Stomach (tissue), 9 donors: Measurements from ENCODE around the gene NCOA3. TPM values are rescaled to one million over a fixed set of nuclear protein-coding genes. Genes with fewer than 3 reads are reported as not detected.

Experiments
- DNase-seq, 2 donors: peaks; one replicate each; pipeline versions ENCODE4 v3.0.0 to v3.0.0-alpha.2; 2013 to 2019
- H3K27ac ChIP-seq, 5 donors: fragments of 200-600 bp in 4 of 5; sonication (generic) in 4 of 5; one replicate each; pipeline ENCODE4 v1.5.1; 2013 to 2019; ENCODE audit warnings: mild to moderate bottlenecking in 1 of 5, moderate library complexity in 1 of 5
- H3K27me3 ChIP-seq, 3 donors: fragments of 200-600 bp; sonication (generic); one replicate each; pipeline ENCODE4 v1.5.1; 2017 to 2019; ENCODE audit warnings: mixed run types in 1 of 3
- H3K36me3 ChIP-seq, 4 donors: fragments of 200-600 bp; sonication (generic); 1 replicate in 3 of 4; 2 replicates in 1 of 4; pipeline ENCODE4 v1.5.1; 2016 to 2019
- H3K4me1 ChIP-seq, 4 donors: fragments of 200-600 bp; sonication (generic); one replicate each; pipeline ENCODE4 v1.5.1; 2016 to 2019
- H3K4me3 ChIP-seq, 4 donors: fragments of 200-600 bp; sonication (generic) in 3 of 4; one replicate each; pipeline ENCODE4 v1.5.1; 2016 to 2019; ENCODE audit warnings: mild to moderate bottlenecking in 1 of 4
- H3K9me3 ChIP-seq, 4 donors: fragments of 200-600 bp; sonication (generic); one replicate each; pipeline ENCODE4 v1.5.1; 2016 to 2019
- EP300 ChIP-seq: sonication (generic); formaldehyde crosslinking; IDR thresholded peaks from one replicate; pipeline ENCODE4 v1.6.1; 2017; ENCODE audit warnings: antibody characterized with exemption
- POLR2A ChIP-seq, 4 donors: fragments of 450-650 bp; IDR thresholded peaks; one replicate each; pipeline ENCODE4 v1.6.1; 2016; ENCODE audit warnings: antibody characterized with exemption in 4 of 4, control low read depth in 2 of 4, mild to moderate bottlenecking in 1 of 4, moderate library complexity in 1 of 4
- POLR2AphosphoS5 ChIP-seq, 3 donors: sonication (generic); formaldehyde crosslinking; IDR thresholded peaks; one replicate each; pipeline ENCODE4 v1.6.1; 2016; ENCODE audit warnings: antibody characterized with exemption in 3 of 3
- WGBS, 5 donors: extraction: QIAGEN DNeasy Blood & Tissue Kit in 3 of 5; methylation state at CpG; one replicate each; pipeline versions ENCODE4 v1.1.5 to v1.1.7; 2013 to 2018; 5-methylcytosine and 5-hydroxymethylcytosine counted together
- intact Hi-C: fragments of 100-400 bp; cut with DNase I; formaldehyde crosslinking; loops from one replicate; pipeline ENCODE4 v1.15.1; 2023; ENCODE audit warnings: low total_unique reads
- polyA plus RNA-seq, 3 donors: library from polyadenylated mRNA; stranded (reverse); fragments of 200-250 nt; gene quantifications; one replicate each; pipeline ENCODE4 v1.2.3, GENCODE V29; 2013
- total RNA-seq, 5 donors: library from RNA; depleted of rRNA; stranded (reverse); fragments of >200 nt; gene quantifications; one replicate each; pipeline versions ENCODE4 v1.1.0 to v1.2.3, GENCODE V29; 2014 to 2016
- TF ChIP-seq, protein P1 (sequence below), 7 experiments: fragments of 450-650 bp in 4 of 7; fragments of 200-600 bp in 3 of 7; sonication (generic) in 3 of 7; IDR thresholded peaks; one replicate each; pipeline ENCODE4 v1.5.1; 2016 to 2019; ENCODE audit warnings: antibody characterized with exemption in 7 of 7, control low read depth in 2 of 7, mild to moderate bottlenecking in 1 of 7
- donor health status: healthy with polysubstance abuse.
- donor health status: Bipolar disorder and iron deficiency.
- donor health status: healthy.

NCOA3 gene
- total and polyA plus RNA-seq, 8 donors: 4.1 to 60.8 (median 16.3) TPM

DNA sequence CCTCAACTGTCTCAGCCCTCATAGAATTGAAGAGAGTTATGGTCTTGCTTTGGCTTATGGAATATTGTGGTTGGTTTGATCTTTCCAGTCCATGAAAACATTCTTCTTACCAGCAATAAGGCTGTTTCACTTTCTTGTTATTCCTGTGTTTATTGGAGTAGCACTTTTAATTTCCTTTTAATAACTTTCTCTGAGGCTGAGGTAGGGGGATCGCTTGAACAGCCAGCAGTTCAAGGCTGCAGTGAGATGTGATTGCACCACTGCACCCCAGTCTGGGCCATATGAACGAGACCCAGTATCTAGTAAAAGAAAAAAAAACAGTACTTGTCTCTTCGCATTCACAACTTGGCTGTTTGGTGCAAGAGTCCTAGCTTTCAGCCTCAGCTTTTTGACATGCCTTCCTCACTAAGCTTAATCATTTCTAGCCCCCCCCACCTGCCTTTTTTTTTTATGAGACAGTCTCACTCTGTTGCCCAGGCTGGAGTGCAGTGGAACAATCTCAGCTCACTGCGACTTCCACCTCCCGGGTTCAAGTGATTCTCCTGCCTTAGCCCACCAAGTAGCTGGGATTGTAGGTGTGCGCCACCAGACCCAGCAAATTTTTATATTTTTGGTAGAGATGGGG is 70.5 kb downstream of the NCOA3 start:
- 93 to 98% (median 97%) methylated on average over 6 of the region's 6 CpGs for WGBS, 5 donors
- no peak for DNase-seq
- no peak overlapping the region for H3K4me3 ChIP-seq
- peaks cover 42 to 65% (median 52%) of the 10 kb centered on the region in 4 donors for H3K4me1 ChIP-seq
- intact Hi-C loops: loop anchor here (10.0 kb wide), 1 partner anchor 67 kb away; the partner anchor contains the start of gene NCOA3
- peak overlapping the region in 1 of 5 donors; percentile 38 for H3K27ac ChIP-seq
- no peaks in the 10 kb centered on the region for H3K27me3 ChIP-seq
- TF ChIP-seq POLR2A (IDR thresholded peaks at IDR 0.05): no peak
- TF ChIP-seq, protein P1, sequence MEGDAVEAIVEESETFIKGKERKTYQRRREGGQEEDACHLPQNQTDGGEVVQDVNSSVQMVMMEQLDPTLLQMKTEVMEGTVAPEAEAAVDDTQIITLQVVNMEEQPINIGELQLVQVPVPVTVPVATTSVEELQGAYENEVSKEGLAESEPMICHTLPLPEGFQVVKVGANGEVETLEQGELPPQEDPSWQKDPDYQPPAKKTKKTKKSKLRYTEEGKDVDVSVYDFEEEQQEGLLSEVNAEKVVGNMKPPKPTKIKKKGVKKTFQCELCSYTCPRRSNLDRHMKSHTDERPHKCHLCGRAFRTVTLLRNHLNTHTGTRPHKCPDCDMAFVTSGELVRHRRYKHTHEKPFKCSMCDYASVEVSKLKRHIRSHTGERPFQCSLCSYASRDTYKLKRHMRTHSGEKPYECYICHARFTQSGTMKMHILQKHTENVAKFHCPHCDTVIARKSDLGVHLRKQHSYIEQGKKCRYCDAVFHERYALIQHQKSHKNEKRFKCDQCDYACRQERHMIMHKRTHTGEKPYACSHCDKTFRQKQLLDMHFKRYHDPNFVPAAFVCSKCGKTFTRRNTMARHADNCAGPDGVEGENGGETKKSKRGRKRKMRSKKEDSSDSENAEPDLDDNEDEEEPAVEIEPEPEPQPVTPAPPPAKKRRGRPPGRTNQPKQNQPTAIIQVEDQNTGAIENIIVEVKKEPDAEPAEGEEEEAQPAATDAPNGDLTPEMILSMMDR (IDR thresholded peaks at IDR 0.05): no peak
- TF ChIP-seq POLR2AphosphoS5 (IDR thresholded peaks at IDR 0.05): no peak
- no peak for TF ChIP-seq EP300
- peaks cover 3 to 11% (median 10%) of the 10 kb centered on the region in 4 donors for H3K9me3 ChIP-seq
- H3K36me3 ChIP-seq: peaks cover 0 to 14% (median 8%) of the 10 kb centered on the region in 4 donors

DNA sequence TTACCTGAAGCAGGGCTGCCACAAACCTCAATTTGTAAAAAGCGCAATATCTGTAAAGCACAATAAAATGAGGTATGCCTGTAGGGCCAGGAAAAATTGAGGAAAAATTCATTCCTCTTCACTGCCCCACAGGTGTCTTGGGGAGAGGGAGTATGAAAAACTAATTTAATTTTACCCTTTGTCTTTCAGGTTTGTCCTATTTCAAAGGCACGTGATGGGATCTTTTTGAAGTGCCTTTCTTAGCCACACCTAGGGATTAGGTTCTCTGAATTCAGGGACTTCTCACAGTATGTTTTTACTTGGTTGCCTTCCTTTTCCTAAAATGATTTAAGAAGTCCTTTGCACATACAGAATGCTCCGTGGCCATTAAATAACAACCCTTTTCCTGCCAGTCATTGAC is 71.9 kb downstream of the NCOA3 start:
- peaks cover 0 to 14% (median 8%) of the 10 kb centered on the region in 4 donors for H3K36me3 ChIP-seq
- no peak overlapping the region for H3K4me3 ChIP-seq
- intact Hi-C loops: loop anchor here (10.0 kb wide), 1 partner anchor 69 kb away; the partner anchor contains the start of gene NCOA3
- no peak for DNase-seq
- WGBS, 5 donors: 50 to 60% (median 58%) methylated on average over 3 of the region's 3 CpGs
- TF ChIP-seq, protein P1 (IDR thresholded peaks at IDR 0.05): no peak
- TF ChIP-seq POLR2A (IDR thresholded peaks at IDR 0.05) (no peak), POLR2AphosphoS5 (IDR thresholded peaks at IDR 0.05) (no peak), EP300 (no peak)
- H3K4me1 ChIP-seq: peaks cover 42 to 65% (median 52%) of the 10 kb centered on the region in 4 donors
- peak overlapping the region in 3 of 5 donors; percentile 1 to 70 (median 49) for H3K27ac ChIP-seq
- H3K27me3 ChIP-seq: no peaks in the 10 kb centered on the region
- peaks cover 3 to 11% (median 10%) of the 10 kb centered on the region in 4 donors for H3K9me3 ChIP-seq

DNA sequence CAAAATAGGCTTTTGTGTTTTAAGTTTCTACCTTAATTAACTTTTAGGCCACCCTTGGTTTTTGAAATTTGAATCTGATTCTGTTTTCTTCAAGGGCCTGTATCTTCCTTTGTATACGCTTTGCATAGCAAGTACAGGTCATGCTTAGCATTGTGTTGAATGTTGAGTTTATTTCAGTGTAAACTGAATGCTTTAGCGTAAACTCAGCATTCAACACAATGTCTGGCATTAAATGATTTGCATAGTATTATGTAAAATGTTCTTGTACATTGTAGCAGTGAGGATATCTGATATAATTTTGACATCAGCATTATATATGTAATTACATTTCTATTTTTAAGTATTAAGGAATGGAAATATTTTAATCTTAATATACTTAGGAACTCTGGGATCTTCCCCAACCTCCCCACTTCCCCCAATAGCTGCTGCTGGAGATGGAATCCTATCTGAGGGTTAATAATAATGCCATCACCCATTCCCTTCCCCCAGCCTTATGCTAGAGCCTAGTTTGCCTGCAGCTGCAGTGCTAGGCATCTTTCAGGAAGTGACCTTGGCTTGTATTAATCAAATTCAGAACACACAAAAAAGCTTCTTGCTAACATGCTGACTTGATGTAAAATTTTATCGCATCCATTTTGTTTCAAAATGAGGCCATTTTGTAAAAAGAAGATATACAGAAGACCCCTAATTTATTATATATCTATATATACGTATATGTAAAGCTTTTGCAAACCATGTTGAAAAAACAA is 73.1 kb downstream of the NCOA3 start:
- peak overlapping the region in 4 of 5 donors; percentile 3 to 77 (median 60) for H3K27ac ChIP-seq
- intact Hi-C loops: loop anchor here (10.0 kb wide), 1 partner anchor 70 kb away; the partner anchor contains the start of gene NCOA3
- H3K27me3 ChIP-seq: no peaks in the 10 kb centered on the region
- H3K4me1 ChIP-seq: peaks cover 47 to 71% (median 59%) of the 10 kb centered on the region in 4 donors
- TF ChIP-seq POLR2AphosphoS5 (IDR thresholded peaks at IDR 0.05) (no peak), POLR2A (IDR thresholded peaks at IDR 0.05) (no peak)
- WGBS, 5 donors: 38 to 53% (median 46%) methylated on average over 4 of the region's 4 CpGs
- H3K36me3 ChIP-seq: peaks cover 0 to 14% (median 8%) of the 10 kb centered on the region in 4 donors
- H3K4me3 ChIP-seq: no peak overlapping the region
- H3K9me3 ChIP-seq: peaks cover 3 to 11% (median 10%) of the 10 kb centered on the region in 4 donors
- peak in 1 of 2 donors; percentile 74 for DNase-seq

DNA sequence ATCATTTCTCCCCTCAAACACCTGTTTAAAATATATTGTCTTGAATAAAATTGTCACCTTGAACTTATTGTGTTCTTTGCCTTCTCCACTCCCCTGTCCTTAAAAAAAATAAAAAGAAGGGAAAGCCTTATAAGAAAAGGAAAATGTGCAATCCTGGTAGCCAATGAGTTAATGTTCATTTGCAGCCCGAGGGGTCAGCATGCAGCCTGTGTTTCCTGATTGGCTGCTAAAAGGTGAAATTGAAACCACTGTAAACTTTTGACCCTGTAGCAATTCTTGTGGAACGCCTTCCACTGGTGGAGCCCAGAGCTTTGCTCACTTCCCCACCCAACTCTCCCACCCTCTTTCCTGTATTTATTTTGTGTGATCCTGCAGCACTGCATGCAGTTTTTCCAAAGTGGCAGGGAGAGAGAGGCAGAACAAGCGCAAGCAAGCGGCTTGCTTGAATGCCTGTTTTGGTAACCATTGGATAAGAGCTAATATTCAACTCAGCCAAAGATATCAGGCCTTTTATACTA is 74.9 kb downstream of the NCOA3 start:
- Histone ChIP-seq H3K4me3 (peak overlapping the region; percentile 2 to 24 (median 14)), H3K27me3 (no peaks in the 10 kb centered on the region), H3K9me3 (peaks cover 0 to 4% (median 3%) of the 10 kb centered on the region in 4 donors), H3K4me1 (peaks cover 47 to 85% (median 69%) of the 10 kb centered on the region in 4 donors), H3K36me3 (peaks cover 0 to 5% (median 1%) of the 10 kb centered on the region in 4 donors), H3K27ac (peak overlapping the region; percentile 52 to 78 (median 70))
- peak; percentile 63 to 74 (median 67) for TF ChIP-seq POLR2AphosphoS5 (IDR thresholded peaks at IDR 0.05)
- no peak for TF ChIP-seq EP300
- intact Hi-C loops: loop anchor here (10.0 kb wide), 1 partner anchor 72 kb away; the partner anchor contains the start of gene NCOA3
- DNase-seq: peak; percentile 55 to 96
- WGBS, 5 donors: 0 to 8% (median 6%) methylated on average over 4 of the region's 4 CpGs

DNA sequence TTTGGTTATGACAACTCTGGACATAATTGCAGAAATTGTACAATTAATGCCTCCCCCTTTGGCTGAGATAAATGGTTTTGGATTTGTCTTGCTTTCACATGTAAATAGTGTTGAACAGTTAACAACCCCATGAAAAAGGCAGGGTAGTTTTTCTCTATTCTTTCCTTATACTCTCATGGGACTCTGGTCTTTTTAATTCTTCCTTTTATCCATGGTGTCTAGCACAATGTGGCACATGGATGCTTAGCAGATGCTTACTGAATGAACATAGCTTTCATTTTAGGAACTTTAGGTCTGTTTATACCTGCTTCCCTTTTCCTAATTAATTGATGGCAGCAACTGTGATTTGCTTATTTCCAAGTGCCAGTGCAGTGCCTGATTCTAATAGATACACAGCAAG is 75.6 kb downstream of the NCOA3 start:
- H3K27me3 ChIP-seq: no peaks in the 10 kb centered on the region
- peak overlapping the region in 4 of 5 donors; percentile 53 to 78 (median 74) for H3K27ac ChIP-seq
- no peak overlapping the region for H3K4me3 ChIP-seq
- no peaks in the 10 kb centered on the region for H3K36me3 ChIP-seq
- peaks cover 47 to 90% (median 69%) of the 10 kb centered on the region in 4 donors for H3K4me1 ChIP-seq
- intact Hi-C loops: loop anchor here (10.0 kb wide), 1 partner anchor 73 kb away; the partner anchor contains the start of gene NCOA3
- no peak for TF ChIP-seq POLR2A (IDR thresholded peaks at IDR 0.05)
- TF ChIP-seq POLR2AphosphoS5 (IDR thresholded peaks at IDR 0.05): no peak
- TF ChIP-seq, protein P1 (IDR thresholded peaks at IDR 0.05): no peak
- no peak for TF ChIP-seq EP300
- H3K9me3 ChIP-seq: no peaks in the 10 kb centered on the region
- no peak for DNase-seq
